Effector memory CD4-positive, alpha-beta T cell (primary cell): ENCODE measurements around the gene FIBP.

Experiments used
- DNase-seq, 3 donors: peaks; one replicate each; pipeline ENCODE4 v3.0.0-alpha.2; 2020
- H3K27ac ChIP-seq: 2 replicates; pipeline ENCODE4 v1.7.0; 2013; ENCODE audit warnings: mild to moderate bottlenecking, low read length, moderate library complexity; ENCODE audit not compliant: insufficient read depth, poor library complexity, severe bottlenecking
- H3K27me3 ChIP-seq: replicated peaks from 2 replicates; pipeline ENCODE4 v1.7.0; 2013; ENCODE audit warnings: mild to moderate bottlenecking, low read length; ENCODE audit not compliant: insufficient read depth, control insufficient read depth, poor library complexity, severe bottlenecking
- H3K36me3 ChIP-seq: 2 replicates; pipeline ENCODE4 v1.7.0; 2013; ENCODE audit warnings: mild to moderate bottlenecking, low read length, moderate library complexity; ENCODE audit not compliant: control insufficient read depth, insufficient read depth
- H3K4me1 ChIP-seq: 2 replicates; pipeline ENCODE4 v1.7.0; 2013; ENCODE audit warnings: low read length, mild to moderate bottlenecking; ENCODE audit not compliant: control insufficient read depth, insufficient read depth, poor library complexity, severe bottlenecking
- H3K4me3 ChIP-seq: 2 replicates; pipeline ENCODE4 v1.7.0; 2013; ENCODE audit warnings: low read length, low read depth, mild to moderate bottlenecking; ENCODE audit not compliant: insufficient read depth, poor library complexity, severe bottlenecking
- H3K9me3 ChIP-seq: 2 replicates; pipeline ENCODE4 v1.7.0; 2013; ENCODE audit warnings: mild to moderate bottlenecking, low read length, moderate library complexity; ENCODE audit not compliant: control insufficient read depth

Gene FIBP

GRCh38 chr11:65870706-65871681, 17.3 kb downstream of the FIBP start:
- H3K27ac ChIP-seq: no peak overlapping the region
- no peaks in the 10 kb centered on the region for H3K27me3 ChIP-seq
- no peak for DNase-seq
- no peak overlapping the region for H3K4me3 ChIP-seq
- peaks cover 14% of the 10 kb centered on the region for H3K36me3 ChIP-seq
- H3K9me3 ChIP-seq: no peaks in the 10 kb centered on the region
- peaks cover 6% of the 10 kb centered on the region for H3K4me1 ChIP-seq

GRCh38 chr11:65870307-65870658, 18.0 kb downstream of the FIBP start:
- Histone ChIP-seq H3K36me3 (peaks cover 21% of the 10 kb centered on the region), H3K4me1 (peaks cover 6% of the 10 kb centered on the region), H3K27me3 (no peaks in the 10 kb centered on the region), H3K27ac (no peak overlapping the region), H3K4me3 (no peak overlapping the region), H3K9me3 (no peaks in the 10 kb centered on the region)
- DNase-seq: no peak

DNA sequence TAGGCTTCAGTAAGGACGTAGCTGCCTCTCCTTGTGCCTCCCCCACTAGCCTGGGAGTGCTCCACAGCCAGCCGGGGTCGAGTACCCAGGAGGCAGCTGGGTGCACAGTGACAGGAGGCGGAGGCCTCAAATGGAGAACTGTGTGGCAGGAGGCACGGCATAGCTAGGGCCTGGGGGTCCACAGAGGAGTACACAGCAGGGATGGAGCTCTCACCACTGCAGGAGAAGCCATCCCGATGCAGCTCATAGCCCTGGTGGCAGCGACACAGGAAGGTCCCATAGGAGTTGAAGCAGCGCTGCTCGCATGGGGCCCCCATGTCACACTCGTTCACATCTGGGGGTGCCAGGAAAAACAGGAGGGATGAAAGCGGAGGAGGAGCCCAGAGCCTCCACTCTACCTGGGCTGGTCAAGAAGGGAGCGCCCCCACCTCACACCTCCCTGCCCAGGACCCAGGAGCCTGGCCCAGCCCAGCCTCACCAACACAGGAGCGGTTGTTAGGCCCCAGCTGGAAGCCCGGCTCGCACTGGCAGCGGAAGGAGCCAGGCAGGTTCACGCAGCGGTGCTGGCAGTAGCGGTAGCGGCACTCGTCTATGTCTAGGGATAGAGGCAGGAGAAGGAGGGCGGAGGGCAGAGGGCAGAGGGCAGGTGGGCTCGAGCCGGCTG, 18.5 kb downstream of the FIBP start:
- no peak overlapping the region for H3K4me3 ChIP-seq
- peaks cover 26% of the 10 kb centered on the region for H3K36me3 ChIP-seq
- H3K27me3 ChIP-seq: no peaks in the 10 kb centered on the region
- H3K27ac ChIP-seq: no peak overlapping the region
- no peaks in the 10 kb centered on the region for H3K9me3 ChIP-seq
- peaks cover 6% of the 10 kb centered on the region for H3K4me1 ChIP-seq
- DNase-seq: no peak

DNA sequence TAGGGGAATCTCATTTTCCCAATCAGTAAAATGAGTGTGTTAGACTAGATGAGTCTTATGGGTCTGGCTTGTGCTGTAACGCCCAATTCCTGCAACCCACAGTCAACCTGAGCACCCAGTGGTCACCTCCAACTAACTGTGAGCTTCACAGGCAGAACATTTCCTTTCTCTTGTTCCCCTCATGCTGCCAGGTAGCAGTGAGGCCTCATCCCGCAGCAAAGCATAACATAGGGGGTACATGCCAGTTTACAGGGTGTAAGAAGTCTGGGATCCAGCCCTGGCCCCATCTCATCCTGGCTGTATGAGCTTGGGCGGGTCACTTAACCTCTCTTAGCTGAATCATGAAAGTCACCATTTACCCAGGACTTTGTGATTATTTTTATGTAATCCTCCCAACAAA, 19.4 kb downstream of the FIBP start:
- H3K9me3 ChIP-seq: no peaks in the 10 kb centered on the region
- H3K4me1 ChIP-seq: peaks cover 6% of the 10 kb centered on the region
- no peak for DNase-seq
- H3K4me3 ChIP-seq: no peak overlapping the region
- H3K36me3 ChIP-seq: peaks cover 35% of the 10 kb centered on the region
- H3K27ac ChIP-seq: no peak overlapping the region
- no peaks in the 10 kb centered on the region for H3K27me3 ChIP-seq

- Histone ChIP-seq H3K36me3 (peaks cover 42% of the 10 kb centered on the region), H3K27me3 (no peaks in the 10 kb centered on the region), H3K4me3 (no peak overlapping the region), H3K27ac (no peak overlapping the region), H3K4me1 (peaks cover 5% of the 10 kb centered on the region), H3K9me3 (no peaks in the 10 kb centered on the region)
- no peak for DNase-seq
Observed at GRCh38 chr11:65868076-65868667, 20.1 kb downstream of the FIBP start.

DNA sequence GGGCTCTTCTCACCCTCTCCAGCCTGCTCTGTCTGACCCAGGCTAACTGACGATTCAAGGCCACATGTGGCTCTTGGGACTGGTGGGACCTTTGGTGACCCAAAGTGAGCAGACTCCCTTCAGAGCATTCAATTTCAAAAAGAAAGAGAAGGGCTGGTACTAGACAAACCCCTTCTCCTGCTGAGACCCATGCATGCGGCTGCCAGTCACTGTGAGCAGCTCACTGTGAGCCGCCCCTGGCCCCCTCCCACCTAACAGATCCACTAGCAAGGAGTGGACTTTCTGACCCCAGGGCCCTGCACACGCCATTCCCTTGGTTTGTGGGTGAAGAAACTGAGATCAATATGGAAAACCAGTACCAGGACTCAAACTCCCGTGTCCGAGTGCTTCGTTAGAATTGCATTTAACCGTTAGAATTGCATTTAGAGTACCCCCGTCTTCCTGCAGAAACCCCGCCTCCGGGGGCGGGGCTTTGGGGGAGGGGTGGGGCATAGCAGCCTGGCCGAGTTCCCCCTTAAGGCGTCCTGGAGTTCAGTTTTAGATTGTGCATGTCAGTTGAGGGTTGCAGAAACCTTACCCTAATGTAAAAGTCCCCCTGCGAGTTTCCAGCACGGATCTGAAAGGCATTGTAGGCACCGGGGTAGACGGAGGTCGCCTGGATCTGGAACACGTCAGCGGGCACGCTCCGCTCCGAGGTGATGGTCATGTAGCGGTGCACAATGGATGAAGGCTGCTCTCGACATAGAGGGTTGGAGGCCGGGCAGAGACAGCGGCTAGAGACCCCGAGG, 20.8 kb downstream of the FIBP start:
- no peaks in the 10 kb centered on the region for H3K9me3 ChIP-seq
- H3K27me3 ChIP-seq: no peaks in the 10 kb centered on the region
- no peak for DNase-seq
- peaks cover 49% of the 10 kb centered on the region for H3K36me3 ChIP-seq
- no peak overlapping the region for H3K27ac ChIP-seq
- no peaks in the 10 kb centered on the region for H3K4me1 ChIP-seq
- H3K4me3 ChIP-seq: no peak overlapping the region

GRCh38 chr11:65866509-65867283, 21.6 kb downstream of the FIBP start:
- no peak for DNase-seq
- no peaks in the 10 kb centered on the region for H3K27me3 ChIP-seq
- H3K9me3 ChIP-seq: no peaks in the 10 kb centered on the region
- no peak overlapping the region for H3K27ac ChIP-seq
- H3K4me3 ChIP-seq: no peak overlapping the region
- peaks cover 54% of the 10 kb centered on the region for H3K36me3 ChIP-seq
- H3K4me1 ChIP-seq: peaks cover 2% of the 10 kb centered on the region

DNA sequence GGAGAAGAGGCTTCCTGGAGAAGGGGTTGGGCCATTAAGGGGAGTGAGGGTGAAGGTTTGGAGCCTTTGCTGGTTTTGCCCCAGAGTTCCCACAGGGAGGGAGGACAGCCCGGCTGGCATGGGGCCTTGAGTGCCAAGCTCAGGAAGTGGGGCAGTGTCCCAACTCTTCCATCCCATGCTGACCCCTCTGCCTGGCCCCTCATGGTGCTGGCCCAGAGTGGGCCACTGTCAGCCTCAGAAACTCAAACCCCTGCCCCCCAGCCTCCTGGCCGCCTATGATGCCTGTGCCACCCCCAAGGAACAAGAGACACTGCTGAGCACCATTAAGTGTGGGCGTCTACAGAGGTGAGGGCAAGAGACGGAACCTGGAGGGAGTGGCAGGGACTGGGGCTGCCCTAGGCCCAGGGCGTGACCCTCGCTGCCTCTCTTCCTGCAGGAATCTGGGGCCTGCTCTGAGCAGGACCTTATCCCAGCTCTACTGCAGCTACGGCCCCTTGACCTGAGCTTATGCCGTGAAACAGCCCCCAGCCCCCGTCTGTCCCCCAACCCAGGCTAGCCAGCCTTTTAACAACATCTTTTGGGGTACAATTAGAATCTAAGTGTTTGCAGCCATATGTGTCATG, 22.6 kb downstream of the FIBP start:
- Histone ChIP-seq H3K36me3 (peaks cover 54% of the 10 kb centered on the region), H3K27ac (no peak overlapping the region)

More for the DNA sequence above, 22.6 kb downstream of the FIBP start:
- Histone ChIP-seq H3K27me3 (no peaks in the 10 kb centered on the region), H3K4me1 (peaks cover 9% of the 10 kb centered on the region), H3K9me3 (no peaks in the 10 kb centered on the region), H3K4me3 (no peak overlapping the region)
- DNase-seq: no peak
